HK-2 (cell line): Measurements from ENCODE around the gene ASB5.
"Not testable (repeated sequence)": the region's sequence is repeated elsewhere in the genome, so short reads cannot be mapped to it uniquely, and the experiment has no call there.

Experiments used
- DNase-seq: peaks from one replicate; pipeline ENCODE4 v3.0.0-alpha.2; 2018; ENCODE audit not compliant: unreplicated experiment

Gene ASB5

GRCh38 chr4:176222149-176222548 lies 46.9 kb downstream of the ASB5 start:
- DNase-seq = no peak

- no peak for DNase-seq
Observed at GRCh38 chr4:176217510-176217909, 51.5 kb downstream of the ASB5 start.

GRCh38 chr4:176212351-176212750 lies 56.7 kb downstream of the ASB5 start:
- DNase-seq = not testable (repeated sequence)

- DNase-seq = no peak
Observed at GRCh38 chr4:176210579-176211296, 58.3 kb downstream of the ASB5 start.

GRCh38 chr4:176210101-176210500 lies 58.9 kb downstream of the ASB5 start:
- no peak for DNase-seq

- no peak for DNase-seq
Observed at GRCh38 chr4:176209535-176209934, 59.5 kb downstream of the ASB5 start.

- DNase-seq = no peak
Observed at GRCh38 chr4:176207839-176208238, 61.2 kb downstream of the ASB5 start.

- no peak for DNase-seq
Observed at GRCh38 chr4:176205299-176205698, 63.7 kb downstream of the ASB5 start.

- DNase-seq = no peak
Observed at GRCh38 chr4:176198316-176198903, 70.6 kb downstream of the ASB5 start.

- DNase-seq = peak; percentile 91
Observed at GRCh38 chr4:176195184-176195978, 73.6 kb downstream of the ASB5 start, which contains the start of gene SPATA4. Gene SPATA4 (minus strand): TSS chr4:176195585. CDS start chr4:176195562, 23 bp downstream.

GRCh38 chr4:176193938-176194337 lies 75.1 kb downstream of the ASB5 start:
- peak; percentile 13 for DNase-seq

GRCh38 chr4:176193126-176193525 lies 75.9 kb downstream of the ASB5 start:
- no peak for DNase-seq

- DNase-seq = no peak
Observed at GRCh38 chr4:176191974-176192373, 77.0 kb downstream of the ASB5 start.

GRCh38 chr4:176189891-176190795 lies 78.9 kb downstream of the ASB5 start:
- no peak for DNase-seq

GRCh38 chr4:176188654-176189053 lies 80.4 kb downstream of the ASB5 start:
- no peak for DNase-seq

GRCh38 chr4:176187624-176188023 lies 81.4 kb downstream of the ASB5 start:
- no peak for DNase-seq

GRCh38 chr4:176186671-176187395 lies 82.2 kb downstream of the ASB5 start:
- DNase-seq = no peak

- DNase-seq = no peak
Observed at GRCh38 chr4:176186067-176186466, 83.0 kb downstream of the ASB5 start.

GRCh38 chr4:176185051-176185450 lies 84.0 kb downstream of the ASB5 start:
- no peak for DNase-seq
